Spleen (tissue), 11 donors: Measurements from ENCODE around the gene PLBD2. TPM values are rescaled to one million over a fixed set of nuclear protein-coding genes. Genes with fewer than 3 reads are reported as not detected.

Experiments used
- DNase-seq: peaks from one replicate; pipeline ENCODE4 v3.0.0-alpha.2; 2020
- H3K27ac ChIP-seq, 8 donors: fragments of 200-600 bp; sonication (generic) in 7 of 8; 1 replicate in 4 of 8; 2 replicates in 4 of 8; pipeline versions ENCODE4 v1.5.0 to v1.8.0; 2016 to 2021; ENCODE audit warnings: inconsistent platforms in 4 of 8, mild to moderate bottlenecking in 4 of 8, moderate library complexity in 1 of 8
- H3K27me3 ChIP-seq, 7 donors: fragments of 200-600 bp; sonication (generic) in 6 of 7; replicated peaks in 1 of 7; 1 replicate in 4 of 7; 2 replicates in 3 of 7; pipeline versions ENCODE4 v1.5.0 to v1.8.0; 2016 to 2021; ENCODE audit warnings: inconsistent platforms in 3 of 7, mild to moderate bottlenecking in 1 of 7
- H3K36me3 ChIP-seq, 6 donors: fragments of 200-600 bp; sonication (generic) in 5 of 6; 1 replicate in 4 of 6; 2 replicates in 2 of 6; pipeline versions ENCODE4 v1.5.0 to v1.8.0; 2016 to 2021; ENCODE audit warnings: inconsistent platforms in 2 of 6
- H3K4me1 ChIP-seq, 6 donors: fragments of 200-600 bp; sonication (generic) in 5 of 6; 1 replicate in 3 of 6; 2 replicates in 3 of 6; pipeline versions ENCODE4 v1.5.0 to v1.8.0; 2016 to 2021; ENCODE audit warnings: inconsistent platforms in 3 of 6
- H3K4me3 ChIP-seq, 8 donors: fragments of 200-600 bp; sonication (generic) in 7 of 8; 1 replicate in 4 of 8; 2 replicates in 4 of 8; pipeline versions ENCODE4 v1.5.0 to v1.8.0; 2016 to 2021; ENCODE audit warnings: inconsistent platforms in 4 of 8, mild to moderate bottlenecking in 4 of 8, moderate library complexity in 2 of 8
- H3K9me3 ChIP-seq, 8 donors: fragments of 200-600 bp; sonication (generic) in 7 of 8; 1 replicate in 4 of 8; 2 replicates in 4 of 8; pipeline versions ENCODE4 v1.5.0 to v1.8.0; 2016 to 2021; ENCODE audit warnings: inconsistent platforms in 4 of 8
- CTCF ChIP-seq, 11 experiments: fragments of 200-600 bp in 7 of 11; fragments of 450-650 bp in 4 of 11; sonication (generic) in 4 of 11; IDR thresholded peaks in 8 of 11; conservative IDR thresholded peaks in 3 of 11; 1 replicate in 7 of 11; 2 replicates in 4 of 11; pipeline versions ENCODE4 v1.4.0 to v1.8.0; 2016 to 2021; ENCODE audit warnings: antibody characterized with exemption in 11 of 11, inconsistent platforms in 4 of 11, mild to moderate bottlenecking in 1 of 11
- POLR2A ChIP-seq, 3 donors: fragments of 450-650 bp; IDR thresholded peaks; one replicate each; pipeline ENCODE4 v1.5.1; 2017; ENCODE audit warnings: antibody characterized with exemption in 3 of 3, mild to moderate bottlenecking in 1 of 3
- POLR2AphosphoS5 ChIP-seq, 3 donors: sonication (generic); formaldehyde crosslinking; IDR thresholded peaks; one replicate each; pipeline ENCODE4 v1.5.1; 2017; ENCODE audit warnings: antibody characterized with exemption in 3 of 3
- WGBS, 5 donors: extraction: QIAGEN DNeasy Blood & Tissue Kit in 3 of 5; methylation state at CpG; one replicate each; pipeline versions ENCODE4 v1.1.5 to v1.1.7; 2013 to 2018; 5-methylcytosine and 5-hydroxymethylcytosine counted together
- intact Hi-C: fragments of 100-400 bp; cut with DNase I; formaldehyde crosslinking; loops from one replicate; pipeline ENCODE4 v1.15.0; 2023; ENCODE audit warnings: low total_unique reads
- polyA plus RNA-seq, 3 donors: library from polyadenylated mRNA; stranded (reverse); fragments of 200-250 nt; gene quantifications; one replicate each; pipeline ENCODE4 v1.2.1, GENCODE V29; 2013
- total RNA-seq, 7 donors: library from RNA; depleted of rRNA in 3 of 7; stranded (reverse); fragments of >200 nt in 3 of 7; fragmentation: NEBNext Ultra II Directional in 4 of 7; extraction: Animal tissue kit (Norgen Biotek cat#: 25700) in 4 of 7; gene quantifications; one replicate each; pipeline versions ENCODE4 v1.1.0 to v1.2.1, GENCODE V29; 2016 to 2021
- donor health status: healthy with polysubstance abuse.
- donor health status: DM: no; HTN: no; CAD: no; lungs with moderate emphysema.
- donor health status: DM: no; HTN: no; CAD: no.
- donor health status: Bipolar disorder and iron deficiency.
- donor health status: healthy.
- donor health status: DM: no; HTN: no; CAD: no.
- donor health status: DM: yes; HTN: yes; CAD: no.

Gene PLBD2
- total and polyA plus RNA-seq, 10 donors, result 4.2 to 38.8 (median 29.2) TPM

GRCh38 chr12:113387631-113388030 lies 29.2 kb downstream of the PLBD2 start:
- Histone ChIP-seq H3K4me1 (no peaks in the 10 kb centered on the region), H3K9me3 (no peaks in the 10 kb centered on the region), H3K27me3 (no peaks in the 10 kb centered on the region), H3K36me3 (peaks cover 0 to 85% (median 52%) of the 10 kb centered on the region in 6 donors), H3K4me3 (no peak overlapping the region), H3K27ac (no peak overlapping the region)
- no peak for DNase-seq
- intact Hi-C loops, result no loop called here
- WGBS, 5 donors, result 89 to 97% (median 96%) methylated on average over 11 of the region's 11 CpGs
- TF ChIP-seq POLR2AphosphoS5 (IDR thresholded peaks at IDR 0.05) (no peak), POLR2A (IDR thresholded peaks at IDR 0.05) (no peak), CTCF (IDR thresholded peaks at IDR 0.05 in 8 of 11, conservative IDR thresholded peaks at IDR 0.05 in 3 of 11) (no peak)

DNA sequence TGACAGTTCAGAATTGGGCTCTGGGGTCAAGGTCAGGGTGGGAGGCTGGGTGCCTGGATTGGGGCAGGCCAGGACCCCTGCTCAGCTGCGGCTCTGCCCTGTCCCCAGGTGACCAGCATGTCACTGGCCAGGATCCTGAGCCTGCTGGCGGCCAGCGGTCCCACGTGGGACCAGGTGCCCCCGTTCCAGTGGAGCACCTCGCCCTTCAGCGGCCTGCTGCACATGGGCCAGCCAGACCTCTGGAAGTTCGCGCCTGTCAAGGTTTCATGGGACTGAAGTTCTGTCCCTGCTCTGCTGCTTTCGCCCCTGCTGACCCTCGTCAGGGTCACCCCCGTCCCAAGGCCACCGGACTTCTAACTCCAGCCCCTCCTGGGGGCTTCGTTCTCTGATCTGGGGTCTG lies 30.0 kb downstream of the PLBD2 start:
- TF ChIP-seq CTCF (IDR thresholded peaks at IDR 0.05 in 8 of 11, conservative IDR thresholded peaks at IDR 0.05 in 3 of 11) (no peak), POLR2A (IDR thresholded peaks at IDR 0.05) (no peak), POLR2AphosphoS5 (IDR thresholded peaks at IDR 0.05) (no peak)
- no peaks in the 10 kb centered on the region for H3K27me3 ChIP-seq
- no peaks in the 10 kb centered on the region for H3K9me3 ChIP-seq
- H3K36me3 ChIP-seq, result peaks cover 0 to 81% (median 48%) of the 10 kb centered on the region in 6 donors
- no peak overlapping the region for H3K4me3 ChIP-seq
- intact Hi-C loops, result no loop called here
- 89 to 98% (median 92%) methylated on average over 13 to 14 of the region's 14 CpGs for WGBS, 5 donors
- H3K4me1 ChIP-seq, result no peaks in the 10 kb centered on the region
- no peak for DNase-seq
- no peak overlapping the region for H3K27ac ChIP-seq

DNA sequence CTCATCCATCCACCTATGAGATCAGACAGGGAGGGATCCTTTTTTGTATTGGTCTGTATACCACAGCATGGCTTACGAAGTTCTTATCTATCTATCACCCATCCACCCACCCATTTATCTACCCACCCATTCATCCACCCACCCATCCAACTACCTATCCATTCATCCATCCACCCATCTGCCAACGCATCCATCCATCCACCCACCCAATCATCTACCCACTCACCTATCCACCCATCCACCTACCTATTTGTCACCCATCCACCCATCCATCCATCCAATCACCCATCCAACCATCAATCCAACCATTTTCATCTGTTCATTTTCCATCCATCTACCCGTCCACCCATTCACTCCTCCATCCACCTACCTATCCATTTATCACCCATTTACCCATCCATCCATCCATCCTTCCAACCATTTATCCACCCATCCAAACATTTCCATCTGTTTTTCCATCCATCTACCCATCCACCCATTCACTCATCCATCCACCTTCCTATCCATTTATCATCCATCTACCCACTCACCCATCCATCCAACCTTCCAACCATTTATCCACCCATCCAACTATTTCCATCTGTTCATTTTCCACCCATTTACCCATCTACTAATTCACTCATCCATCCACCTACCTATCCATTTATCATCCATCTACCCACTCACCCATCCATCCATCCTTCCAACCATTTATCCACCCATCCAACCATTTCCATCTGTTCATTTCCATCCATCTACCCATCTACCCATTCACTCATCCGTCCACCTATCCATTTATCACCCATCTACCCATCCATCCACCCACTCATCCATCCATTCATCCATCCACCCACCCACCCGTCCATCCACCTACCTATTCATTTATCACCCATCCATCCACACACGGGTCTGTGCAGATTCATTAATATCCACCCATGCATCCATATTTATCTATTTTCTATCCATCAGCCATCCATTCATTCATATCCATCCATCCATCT lies 32.0 kb downstream of the PLBD2 start:
- no peak overlapping the region for H3K27ac ChIP-seq
- peaks cover 0 to under 1% (median 0%) of the 10 kb centered on the region in 8 donors for H3K9me3 ChIP-seq
- TF ChIP-seq POLR2AphosphoS5 (IDR thresholded peaks at IDR 0.05) (no peak), POLR2A (IDR thresholded peaks at IDR 0.05) (no peak), CTCF (IDR thresholded peaks at IDR 0.05 in 8 of 11, conservative IDR thresholded peaks at IDR 0.05 in 3 of 11) (no peak)
- H3K4me1 ChIP-seq, result no peaks in the 10 kb centered on the region
- intact Hi-C loops, result no loop called here
- WGBS, 5 donors, result 87 to 96% (median 93%) methylated on average over 6 of the region's 6 CpGs
- H3K27me3 ChIP-seq, result no peaks in the 10 kb centered on the region
- peaks cover 0 to 62% (median 35%) of the 10 kb centered on the region in 6 donors for H3K36me3 ChIP-seq
- no peak overlapping the region for H3K4me3 ChIP-seq
- DNase-seq, result no peak

DNA sequence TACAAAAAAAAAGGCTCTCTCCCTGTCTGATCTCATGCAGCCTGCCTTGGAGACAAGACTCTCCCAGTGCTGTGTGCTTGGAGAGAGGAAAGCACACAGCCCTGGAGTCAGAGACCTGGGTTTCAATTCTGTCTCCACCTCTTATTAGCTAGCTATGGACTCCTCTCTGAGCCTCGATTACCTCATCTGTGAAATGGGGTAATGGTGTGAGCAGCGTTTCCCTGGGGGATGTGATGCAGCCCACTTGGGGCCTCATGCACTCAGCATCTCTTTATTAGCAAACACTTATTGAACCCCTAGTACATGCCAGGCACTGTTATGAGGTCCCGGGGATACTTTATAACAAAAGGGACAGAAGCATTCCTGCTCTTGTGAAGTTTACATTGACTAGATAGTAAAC lies 32.8 kb downstream of the PLBD2 start:
- 89 to 96% (median 94%) methylated on average over 3 of the region's 3 CpGs for WGBS, 5 donors
- no peak for DNase-seq
- intact Hi-C loops, result no loop called here
- no peak overlapping the region for H3K27ac ChIP-seq
- no peak overlapping the region for H3K4me3 ChIP-seq
- H3K27me3 ChIP-seq, result no peaks in the 10 kb centered on the region
- TF ChIP-seq POLR2AphosphoS5 (IDR thresholded peaks at IDR 0.05), result no peak
- no peak for TF ChIP-seq CTCF (IDR thresholded peaks at IDR 0.05 in 8 of 11, conservative IDR thresholded peaks at IDR 0.05 in 3 of 11)
- TF ChIP-seq POLR2A (IDR thresholded peaks at IDR 0.05), result no peak
- H3K4me1 ChIP-seq, result no peaks in the 10 kb centered on the region
- H3K9me3 ChIP-seq, result peaks cover 0 to 4% (median 0%) of the 10 kb centered on the region in 8 donors
- H3K36me3 ChIP-seq, result peaks cover 0 to 54% (median 32%) of the 10 kb centered on the region in 6 donors
